Panc1 (cell line): Measurements from ENCODE around the gene MOG. TPM values are rescaled to one million over a fixed set of nuclear protein-coding genes. Genes with fewer than 3 reads are reported as not detected.
A peak's percentile ranks its signal among the peaks of the same experiment; 100 is the strongest.

ENCODE experiments used
- ATAC-seq: fragments of 200-7000 bp; cut with Tn5 transposase; 2 replicates; pipeline ENCODE4 v1.9.1; 2020; ENCODE audit warnings: mild to moderate bottlenecking, moderate library complexity
- BruUV-seq: library from RNA; stranded (reverse); fragments of 400-500 nt; replicated peaks from 2 replicates; lab custom pipeline; 2021; lab: Mats Ljungman, UMichigan
- CTCF ChIA-PET: fragments of 300-600 bp; sonication (Branson Sonifier 250); formaldehyde crosslinking; loops from one replicate; lab custom pipeline; 2022; ENCODE audit warnings: antibody characterized with exemption; lab: Charles Lee
- POLR2A ChIA-PET: fragments of 300-600 bp; sonication (Branson Sonifier 250); formaldehyde crosslinking; loops from one replicate; lab custom pipeline; 2022; ENCODE audit warnings: antibody characterized with exemption; lab: Charles Lee
- DNase-seq: peaks from one replicate; pipeline ENCODE4 v3.0.0-alpha.2; 2010; ENCODE audit warnings: low read depth, low spot score
- H3K27ac ChIP-seq: 2 replicates; pipeline ENCODE4 v1.5.1; 2011; ENCODE audit warnings: mild to moderate bottlenecking, low read length, inconsistent platforms
- H3K27me3 ChIP-seq: fragments of 200-500 bp; sonication (Bioruptor generic); 2 replicates; pipeline ENCODE4 v1.6.0; 2014; ENCODE audit warnings: low read length, inconsistent platforms; ENCODE audit not compliant: control insufficient read depth, insufficient read depth
- H3K36me3 ChIP-seq: fragments of 200-500 bp; sonication (Bioruptor generic); 2 replicates; pipeline ENCODE4 v1.5.1; 2014; ENCODE audit warnings: inconsistent platforms, mild to moderate bottlenecking, low read length, moderate library complexity; ENCODE audit not compliant: control insufficient read depth, insufficient read depth
- H3K4me1 ChIP-seq: 2 replicates; pipeline ENCODE4 v1.5.1; 2011; ENCODE audit warnings: inconsistent platforms, mild to moderate bottlenecking, low read length, moderate library complexity; ENCODE audit not compliant: control insufficient read depth, insufficient read depth
- H3K4me3 ChIP-seq, 2 experiments: 2 replicates each; pipeline ENCODE4 v1.5.1; 2011 to 2012; ENCODE audit warnings: low read depth in 2 of 2, low read length in 2 of 2, mild to moderate bottlenecking in 2 of 2, inconsistent platforms in 1 of 2, moderate library complexity in 1 of 2
- H3K9me3 ChIP-seq: fragments of 200-500 bp; sonication (Bioruptor generic); 2 replicates; pipeline ENCODE4 v1.5.1; 2014; ENCODE audit warnings: low read depth, mild to moderate bottlenecking, inconsistent platforms, low read length, moderate library complexity; ENCODE audit not compliant: control insufficient read depth, insufficient read depth
- POLR2AphosphoS5 ChIP-seq: IDR thresholded peaks from 2 replicates; pipeline ENCODE4 v1.6.1; 2012; ENCODE audit warnings: mild to moderate bottlenecking, low read depth, low read length, moderate library complexity
- SIN3A ChIP-seq: IDR thresholded peaks from 2 replicates; pipeline ENCODE4 v1.6.1; 2012; ENCODE audit warnings: low read depth, mild to moderate bottlenecking, low read length, moderate library complexity, borderline replicate concordance; ENCODE audit not compliant: insufficient read depth
- TCF7L2 ChIP-seq: IDR thresholded peaks from 2 replicates; pipeline ENCODE4 v1.6.1; 2011; ENCODE audit warnings: mild to moderate bottlenecking, low read depth, low read length, inconsistent platforms
- in situ Hi-C: cut with HindIII; loops from 2 replicates; pipeline ENCODE4 v1.10.0; 2016; ENCODE audit warnings: low sequenced_read_pairs, low pct_unique_long_range_greater_than_20kb
- intact Hi-C: fragments of 100-400 bp; cut with micrococcal nuclease; formaldehyde crosslinking; loops from one replicate; pipeline ENCODE4 v1.10.0; 2022; ENCODE audit not compliant: unreplicated experiment
- total RNA-seq: library from RNA; stranded (reverse); gene quantifications from one replicate; pipeline ENCODE4 v1.2.1, GENCODE V29; 2021; ENCODE audit not compliant: unreplicated experiment
- TF ChIP-seq, protein P1 (sequence below), 2 experiments: IDR thresholded peaks; 2 replicates each; pipeline ENCODE4 v1.6.1; 2011 to 2012; ENCODE audit warnings: low read depth in 2 of 2, control low read depth in 1 of 2, low read length in 1 of 2, mild to moderate bottlenecking in 1 of 2, moderate library complexity in 1 of 2; ENCODE audit not compliant: insufficient read depth in 1 of 2
- TF ChIP-seq, protein P2 (sequence below): fragments of 450-650 bp; IDR thresholded peaks from 2 replicates; pipeline ENCODE4 v1.5.1; 2017; ENCODE audit warnings: mild to moderate bottlenecking

Gene MOG
- total RNA-seq, 1 experiment from 2014 or later = not detected

DNA sequence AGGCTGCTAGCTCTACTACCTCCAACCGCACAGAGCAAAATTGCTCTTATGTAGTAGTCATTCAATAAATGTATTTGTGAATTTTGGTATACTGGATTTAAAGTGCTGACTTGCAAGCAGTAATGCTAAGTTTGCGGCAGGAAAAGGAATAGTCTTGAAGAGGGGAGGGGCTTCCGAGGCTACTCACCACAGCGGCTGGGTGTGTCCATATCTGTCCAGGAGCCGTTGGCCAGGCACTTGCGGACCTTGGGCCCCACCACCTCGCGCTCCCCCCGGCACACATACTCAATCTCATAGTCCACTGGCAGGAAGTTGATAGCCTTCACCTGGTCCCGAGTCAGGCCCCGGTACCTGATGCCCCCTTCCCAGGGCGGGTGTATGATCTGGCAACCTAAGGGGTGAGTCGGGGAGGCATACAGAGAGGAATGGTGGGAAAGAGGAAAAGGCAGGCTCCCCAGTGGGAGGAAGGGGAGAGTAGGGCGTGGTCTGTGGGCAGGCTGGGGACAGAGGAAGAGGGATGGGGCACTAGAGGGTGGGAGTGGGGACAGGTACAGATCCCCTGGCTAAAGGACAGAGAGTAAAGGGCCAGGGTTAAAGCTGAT lies 25.6 kb upstream of the MOG start:
- BruUV-seq = no TSS peak
- ChIA-PET POLR2A (no interaction called here), CTCF (no interaction called here)
- TF ChIP-seq, protein P1, sequence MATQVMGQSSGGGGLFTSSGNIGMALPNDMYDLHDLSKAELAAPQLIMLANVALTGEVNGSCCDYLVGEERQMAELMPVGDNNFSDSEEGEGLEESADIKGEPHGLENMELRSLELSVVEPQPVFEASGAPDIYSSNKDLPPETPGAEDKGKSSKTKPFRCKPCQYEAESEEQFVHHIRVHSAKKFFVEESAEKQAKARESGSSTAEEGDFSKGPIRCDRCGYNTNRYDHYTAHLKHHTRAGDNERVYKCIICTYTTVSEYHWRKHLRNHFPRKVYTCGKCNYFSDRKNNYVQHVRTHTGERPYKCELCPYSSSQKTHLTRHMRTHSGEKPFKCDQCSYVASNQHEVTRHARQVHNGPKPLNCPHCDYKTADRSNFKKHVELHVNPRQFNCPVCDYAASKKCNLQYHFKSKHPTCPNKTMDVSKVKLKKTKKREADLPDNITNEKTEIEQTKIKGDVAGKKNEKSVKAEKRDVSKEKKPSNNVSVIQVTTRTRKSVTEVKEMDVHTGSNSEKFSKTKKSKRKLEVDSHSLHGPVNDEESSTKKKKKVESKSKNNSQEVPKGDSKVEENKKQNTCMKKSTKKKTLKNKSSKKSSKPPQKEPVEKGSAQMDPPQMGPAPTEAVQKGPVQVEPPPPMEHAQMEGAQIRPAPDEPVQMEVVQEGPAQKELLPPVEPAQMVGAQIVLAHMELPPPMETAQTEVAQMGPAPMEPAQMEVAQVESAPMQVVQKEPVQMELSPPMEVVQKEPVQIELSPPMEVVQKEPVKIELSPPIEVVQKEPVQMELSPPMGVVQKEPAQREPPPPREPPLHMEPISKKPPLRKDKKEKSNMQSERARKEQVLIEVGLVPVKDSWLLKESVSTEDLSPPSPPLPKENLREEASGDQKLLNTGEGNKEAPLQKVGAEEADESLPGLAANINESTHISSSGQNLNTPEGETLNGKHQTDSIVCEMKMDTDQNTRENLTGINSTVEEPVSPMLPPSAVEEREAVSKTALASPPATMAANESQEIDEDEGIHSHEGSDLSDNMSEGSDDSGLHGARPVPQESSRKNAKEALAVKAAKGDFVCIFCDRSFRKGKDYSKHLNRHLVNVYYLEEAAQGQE (IDR thresholded peaks at IDR 0.05; ENCODE audit: insufficient read depth in 1 of 2, low read depth in 2 of 2, low read length in 1 of 2) = no peak
- TF ChIP-seq, protein P2, sequence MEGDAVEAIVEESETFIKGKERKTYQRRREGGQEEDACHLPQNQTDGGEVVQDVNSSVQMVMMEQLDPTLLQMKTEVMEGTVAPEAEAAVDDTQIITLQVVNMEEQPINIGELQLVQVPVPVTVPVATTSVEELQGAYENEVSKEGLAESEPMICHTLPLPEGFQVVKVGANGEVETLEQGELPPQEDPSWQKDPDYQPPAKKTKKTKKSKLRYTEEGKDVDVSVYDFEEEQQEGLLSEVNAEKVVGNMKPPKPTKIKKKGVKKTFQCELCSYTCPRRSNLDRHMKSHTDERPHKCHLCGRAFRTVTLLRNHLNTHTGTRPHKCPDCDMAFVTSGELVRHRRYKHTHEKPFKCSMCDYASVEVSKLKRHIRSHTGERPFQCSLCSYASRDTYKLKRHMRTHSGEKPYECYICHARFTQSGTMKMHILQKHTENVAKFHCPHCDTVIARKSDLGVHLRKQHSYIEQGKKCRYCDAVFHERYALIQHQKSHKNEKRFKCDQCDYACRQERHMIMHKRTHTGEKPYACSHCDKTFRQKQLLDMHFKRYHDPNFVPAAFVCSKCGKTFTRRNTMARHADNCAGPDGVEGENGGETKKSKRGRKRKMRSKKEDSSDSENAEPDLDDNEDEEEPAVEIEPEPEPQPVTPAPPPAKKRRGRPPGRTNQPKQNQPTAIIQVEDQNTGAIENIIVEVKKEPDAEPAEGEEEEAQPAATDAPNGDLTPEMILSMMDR = no peak
- no peak for TF ChIP-seq TCF7L2
- no peak for TF ChIP-seq SIN3A
- TF ChIP-seq POLR2AphosphoS5 = no peak
- no peak overlapping the region for H3K27ac ChIP-seq
- no peaks in the 10 kb centered on the region for H3K9me3 ChIP-seq
- H3K4me1 ChIP-seq = no peaks in the 10 kb centered on the region
- intact Hi-C loops (no loop called here), in situ Hi-C loops (no loop called here)
- DNase-seq (no peak), ATAC-seq (no peak)
- no peak overlapping the region for H3K4me3 ChIP-seq
- peaks cover 2% of the 10 kb centered on the region; the same call in 1 of the 2 replicates for H3K36me3 ChIP-seq
- peaks cover 19% of the 10 kb centered on the region for H3K27me3 ChIP-seq

DNA sequence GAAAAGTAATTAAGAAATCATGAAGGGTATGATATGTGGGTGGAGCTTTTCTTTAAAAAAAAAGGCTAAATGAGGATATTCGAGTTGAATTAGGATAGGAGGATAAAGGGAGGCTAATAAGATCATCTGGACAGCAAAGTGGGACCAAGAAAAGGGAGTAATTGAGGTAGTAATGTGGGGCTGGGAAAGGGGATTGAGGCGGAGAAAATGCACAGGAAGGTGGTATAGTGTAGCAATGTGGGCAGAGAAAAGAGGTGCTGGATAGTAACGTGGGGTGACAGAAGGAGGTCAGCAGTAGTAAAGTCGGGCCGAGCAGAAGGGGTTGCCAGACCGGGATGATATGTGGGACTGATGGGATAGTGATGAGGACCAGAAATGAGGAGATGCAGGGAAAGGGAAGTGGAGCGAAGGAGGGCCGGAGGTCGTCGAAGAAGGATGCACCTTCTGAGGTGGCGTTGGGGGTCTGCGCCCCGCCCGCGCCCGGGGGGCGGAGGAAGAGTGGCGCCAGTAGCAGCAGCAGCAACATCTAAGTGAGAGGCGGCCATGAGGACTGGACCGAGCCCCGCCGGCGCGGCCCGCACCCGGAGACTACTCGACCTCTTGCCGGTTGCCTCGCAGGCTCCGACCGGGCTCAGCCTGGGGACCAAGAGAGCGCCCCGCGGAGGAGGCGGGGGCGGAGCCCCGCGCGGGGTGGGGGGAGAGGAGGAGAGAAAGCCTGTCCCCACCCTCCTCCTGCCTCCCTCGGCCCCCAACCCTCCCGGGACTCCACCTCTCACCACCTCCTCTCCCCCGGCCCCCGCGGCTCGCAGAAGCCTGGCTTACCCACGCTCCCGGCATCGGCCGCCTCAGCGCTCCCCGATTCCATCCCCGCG lies 24.8 kb upstream of the MOG start:
- in situ Hi-C loops = no loop called here
- peak; percentile 49 for ATAC-seq
- no peak for TF ChIP-seq SIN3A
- TF ChIP-seq, protein P2 = no peak
- no peak for TF ChIP-seq TCF7L2
- intact Hi-C loops = no loop called here
- ChIA-PET CTCF (interaction anchor here (1.3 kb wide), 1 partner anchor 18 kb away, joined by 20 read pairs; no protein-coding TSS in a partner anchor), POLR2A (interaction anchor here (0.6 kb wide), 1 partner anchor 283 kb away, joined by 14 read pairs; no protein-coding TSS in a partner anchor)
- peaks cover 19% of the 10 kb centered on the region for H3K27me3 ChIP-seq
- peaks cover 2% of the 10 kb centered on the region; the same call in 1 of the 2 replicates for H3K36me3 ChIP-seq
- no TSS peak for BruUV-seq
- H3K9me3 ChIP-seq = no peaks in the 10 kb centered on the region
- no peaks in the 10 kb centered on the region for H3K4me1 ChIP-seq
- no peak for DNase-seq
- H3K4me3 ChIP-seq = peak overlapping the region; percentile 56 to 63
- H3K27ac ChIP-seq = no peak overlapping the region
